Measurements from ENCODE around the gene APLP1.
"Not testable (repeated sequence)": the region's sequence is repeated elsewhere in the genome, so short reads cannot be mapped to it uniquely, and the experiment has no call there.

APLP1 gene

DNA sequence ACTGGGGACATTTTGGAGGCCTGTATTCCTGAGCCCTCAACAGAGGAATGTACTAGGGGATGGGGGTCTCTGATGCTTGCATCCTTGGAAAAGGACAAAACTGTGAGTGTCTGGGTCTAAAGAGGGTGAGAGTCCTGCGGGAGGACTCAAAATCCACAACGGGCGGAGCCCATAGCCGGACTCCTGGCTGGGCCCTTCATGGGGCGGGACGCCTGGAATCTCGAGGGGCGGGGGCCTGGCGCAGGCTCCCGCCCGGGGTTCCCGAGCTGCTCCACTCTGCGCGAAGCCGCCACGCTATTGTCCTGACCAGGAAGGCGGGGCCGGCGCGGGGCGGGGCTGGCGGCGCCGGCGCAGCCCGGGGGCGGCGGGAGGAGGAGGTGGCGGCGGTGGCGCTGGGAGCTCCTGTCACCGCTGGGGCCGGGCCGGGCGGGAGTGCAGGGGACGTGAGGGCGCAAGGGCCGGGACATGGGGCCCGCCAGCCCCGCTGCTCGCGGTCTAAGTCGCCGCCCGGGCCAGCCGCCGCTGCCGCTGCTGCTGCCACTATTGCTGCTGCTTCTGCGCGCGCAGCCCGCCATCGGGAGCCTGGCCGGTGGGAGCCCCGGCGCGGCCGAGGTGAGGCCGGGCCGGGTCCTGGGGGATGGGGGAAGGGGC is at the start of gene APLP1:
Gene APLP1, plus strand, starts transcription at position 403 of the 651 bp plus-strand sequence. Its CDS starts 63 bp downstream, at position 466.
- H3K4me2 ChIP-seq = peak within 1 kb of the TSS; percentile 69 to 91 (median 86)
- H3K9me3 ChIP-seq (replicated peaks in 1 of 11) = no peaks in the 10 kb centered on the region
- TF ChIP-seq Cebpa-rat (IDR thresholded peaks at IDR 0.05) = no peak
- H4K20me1 ChIP-seq = peaks cover 0 to 10% (median 0%) of the 10 kb centered on the region in 11 experiments; a peak in 1 of 22 replicates
- peaks cover 11 to 17% (median 15%) of the 10 kb centered on the region in 10 experiments for H3K4me1 ChIP-seq
- H3K36me3 ChIP-seq = no peaks in the 10 kb centered on the region
- peak within 1 kb of the TSS in 4 of 11 experiments; percentile 5 to 48 (median 27); a peak in 2 of 22 replicates for H3K9ac ChIP-seq
- peak within 1 kb of the TSS; percentile 38 to 66 (median 53) for H3K4me3 ChIP-seq
- no peak within 1 kb of the TSS for H3K27ac ChIP-seq
- peaks cover 41 to 73% (median 61%) of the 10 kb centered on the region in 11 experiments for H3K27me3 ChIP-seq

DNA sequence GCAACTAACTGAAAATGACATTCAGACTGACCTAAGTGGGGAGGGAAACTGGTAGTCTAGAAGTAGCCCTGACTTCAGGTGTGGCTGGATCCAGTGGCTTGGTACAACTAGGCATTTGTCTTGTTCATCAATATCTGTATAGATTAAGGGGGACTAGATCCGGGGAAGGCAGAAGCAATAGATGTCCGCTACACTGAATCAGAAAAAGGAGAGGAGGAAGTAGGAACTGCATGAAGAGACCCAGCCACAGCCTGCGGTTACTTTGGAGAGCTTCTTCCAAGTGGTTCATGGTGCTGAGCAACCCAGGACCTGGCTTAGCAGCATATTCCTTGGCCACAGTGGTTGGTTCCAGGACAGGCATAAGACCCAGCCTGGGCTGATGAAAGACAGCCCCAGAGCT is 45.8 kb upstream of the APLP1 start:
- Histone ChIP-seq H3K9ac (no peak overlapping the region), H3K9me3 (replicated peaks in 1 of 11) (no peaks in the 10 kb centered on the region), H3K36me3 (no peaks in the 10 kb centered on the region), H3K27ac (no peak overlapping the region; a peak in 1 of 22 replicates), H3K4me2 (peak overlapping the region; percentile 1 to 63 (median 37); a peak in 18 of 22 replicates), H3K27me3 (peaks cover 0 to 19% (median 12%) of the 10 kb centered on the region in 11 experiments; a peak in 8 of 22 replicates), H4K20me1 (peaks cover 0 to 2% (median 0%) of the 10 kb centered on the region in 11 experiments; a peak in 1 of 22 replicates), H3K4me1 (peaks cover 9 to 25% (median 19%) of the 10 kb centered on the region in 10 experiments; a peak in 18 of 20 replicates), H3K4me3 (0 out of 20 replicates have a peak overlapping the region, but pooled peaks of 2 of the 10 experiments have one; percentile 14 to 39)
- TF ChIP-seq Cebpa-rat (IDR thresholded peaks at IDR 0.05) = no peak

DNA sequence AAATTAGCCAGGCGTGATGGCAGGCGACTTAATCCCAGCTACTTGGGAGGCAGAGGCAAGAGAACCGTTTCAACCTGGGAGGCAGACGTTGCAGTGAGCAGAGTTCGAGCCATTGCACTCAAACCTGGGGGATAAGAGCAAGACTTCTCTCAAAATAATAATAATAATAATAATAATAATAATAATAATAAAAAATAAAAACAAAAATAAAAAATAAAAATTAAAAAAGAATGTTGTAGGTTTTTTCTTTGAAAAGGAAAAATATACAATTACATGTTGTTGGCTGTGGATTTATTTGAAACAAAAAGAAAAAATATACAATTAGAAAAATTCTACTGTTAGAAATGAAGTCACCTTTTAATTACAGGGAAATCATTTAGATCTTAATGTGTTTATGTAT is 44.2 kb upstream of the APLP1 start:
- H3K9me3 ChIP-seq (replicated peaks in 1 of 11) = no peaks in the 10 kb centered on the region
- H3K4me1 ChIP-seq = peaks cover 9 to 19% (median 16%) of the 10 kb centered on the region in 10 experiments; a peak in 18 of 20 replicates
- H3K27ac ChIP-seq = no peak overlapping the region
- no peak overlapping the region for H3K9ac ChIP-seq
- H3K27me3 ChIP-seq = peaks cover 0 to 30% (median 23%) of the 10 kb centered on the region in 11 experiments; a peak in 11 of 22 replicates
- no peaks in the 10 kb centered on the region for H3K36me3 ChIP-seq
- peaks cover 0 to 2% (median 0%) of the 10 kb centered on the region in 11 experiments; a peak in 1 of 22 replicates for H4K20me1 ChIP-seq
- no peak overlapping the region for H3K4me3 ChIP-seq
- TF ChIP-seq Cebpa-rat (IDR thresholded peaks at IDR 0.05) = no peak
- H3K4me2 ChIP-seq = no peak overlapping the region

DNA sequence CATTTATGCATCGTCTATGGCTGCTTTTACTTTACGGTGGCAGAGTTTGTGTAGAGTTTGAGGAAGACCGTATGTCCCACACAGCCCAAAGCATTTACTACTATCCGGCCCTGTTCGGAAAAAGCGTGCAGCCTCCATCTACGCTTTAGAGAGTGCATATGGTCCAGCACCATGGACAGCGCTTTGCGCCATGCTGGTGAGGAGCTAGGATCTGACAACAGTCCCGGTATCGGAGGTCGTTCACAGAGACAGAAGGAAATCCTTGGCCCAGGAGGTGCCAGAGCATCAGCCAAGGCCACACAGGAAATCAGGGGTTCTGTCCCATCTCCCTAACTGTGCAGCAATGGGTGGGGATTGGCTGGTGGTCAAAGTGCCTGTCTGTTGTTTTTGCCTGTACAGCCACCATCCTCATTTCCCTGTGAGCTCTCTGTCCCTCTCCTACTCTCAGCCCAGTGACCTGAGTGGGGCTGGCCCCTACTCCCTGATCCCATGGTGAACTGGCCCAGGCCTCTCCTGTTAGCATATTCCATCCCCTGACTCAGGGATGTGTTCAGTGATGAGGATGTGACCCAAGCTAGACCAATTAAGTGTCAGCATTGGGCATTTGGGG is 39.6 kb upstream of the APLP1 start:
- Histone ChIP-seq H3K4me3 (no peak overlapping the region), H3K27ac (no peak overlapping the region)
- TF ChIP-seq Cebpa-rat (IDR thresholded peaks at IDR 0.05) = no peak

DNA sequence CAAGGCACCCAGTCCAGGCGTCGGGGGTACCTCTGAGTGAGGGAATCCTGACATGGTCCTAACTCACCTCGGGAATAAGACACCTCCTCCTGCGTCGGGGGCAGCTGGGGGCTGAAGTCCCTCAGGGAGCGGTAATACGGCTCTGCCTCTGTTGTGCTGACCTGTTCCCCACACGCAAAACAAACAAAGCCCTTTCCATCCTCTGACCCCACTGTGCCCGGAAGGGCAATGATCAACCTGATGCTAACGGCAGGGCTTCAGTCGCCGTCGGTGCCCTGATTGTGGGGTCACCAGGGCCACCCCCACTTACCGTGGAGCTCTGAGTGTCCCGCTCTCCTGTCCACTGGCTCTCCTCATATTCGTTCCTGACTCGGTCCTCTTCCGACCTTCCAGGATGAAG is 37.4 kb upstream of the APLP1 start:
- H3K9me3 ChIP-seq (replicated peaks in 1 of 11) = no peaks in the 10 kb centered on the region
- H4K20me1 ChIP-seq = peaks cover 0 to 7% (median 0%) of the 10 kb centered on the region in 11 experiments; a peak in 3 of 22 replicates
- peaks cover 0 to 8% (median 0%) of the 10 kb centered on the region in 10 experiments; a peak in 2 of 20 replicates for H3K4me1 ChIP-seq
- no peak for TF ChIP-seq Cebpa-rat (IDR thresholded peaks at IDR 0.05)
- no peak overlapping the region for H3K27ac ChIP-seq
- H3K36me3 ChIP-seq = no peaks in the 10 kb centered on the region
- H3K9ac ChIP-seq = no peak overlapping the region
- H3K27me3 ChIP-seq = peaks cover 24 to 78% (median 52%) of the 10 kb centered on the region in 11 experiments; a peak in 19 of 22 replicates
- H3K4me2 ChIP-seq = no peak overlapping the region
- no peak overlapping the region for H3K4me3 ChIP-seq

More for the DNA sequence above, 39.6 kb upstream of the APLP1 start:
- Histone ChIP-seq H3K4me2 (no peak overlapping the region), H3K9me3 (replicated peaks in 1 of 11) (no peaks in the 10 kb centered on the region), H3K9ac (no peak overlapping the region), H3K36me3 (no peaks in the 10 kb centered on the region), H3K4me1 (no peaks in the 10 kb centered on the region), H3K27me3 (peaks cover 24 to 70% (median 58%) of the 10 kb centered on the region in 11 experiments; a peak in 19 of 22 replicates), H4K20me1 (peaks cover 0 to 7% (median 0%) of the 10 kb centered on the region in 11 experiments; a peak in 3 of 22 replicates)

DNA sequence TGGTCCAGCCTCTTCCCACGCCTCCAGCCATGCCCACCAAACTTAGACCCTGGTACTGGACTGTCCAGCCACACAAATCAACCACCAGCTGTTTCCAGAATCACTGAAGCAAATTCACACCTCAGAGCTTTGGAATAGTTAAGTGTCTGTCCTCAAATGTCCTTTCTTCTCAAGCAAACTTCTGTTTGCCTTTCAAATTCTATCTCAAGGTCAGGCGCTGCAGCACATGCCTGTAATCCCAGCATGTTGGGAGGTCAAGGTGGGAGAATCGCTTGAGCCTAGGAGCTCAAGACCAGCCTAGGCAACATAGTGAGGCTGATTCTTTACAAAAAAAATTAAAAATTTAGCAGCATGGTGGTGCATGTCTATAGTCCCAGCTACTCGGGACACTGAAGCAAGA is 36.3 kb upstream of the APLP1 start:
- Histone ChIP-seq H4K20me1 (peaks cover 0 to 7% (median 0%) of the 10 kb centered on the region in 11 experiments; a peak in 2 of 22 replicates), H3K4me3 (no peak overlapping the region), H3K27me3 (peaks cover 24 to 75% (median 57%) of the 10 kb centered on the region in 11 experiments; a peak in 19 of 22 replicates), H3K9me3 (replicated peaks in 1 of 11) (no peaks in the 10 kb centered on the region), H3K27ac (no peak overlapping the region), H3K4me2 (no peak overlapping the region), H3K9ac (no peak overlapping the region), H3K36me3 (no peaks in the 10 kb centered on the region), H3K4me1 (peaks cover 0 to 8% (median 0%) of the 10 kb centered on the region in 10 experiments; a peak in 2 of 20 replicates)
- no peak for TF ChIP-seq Cebpa-rat (IDR thresholded peaks at IDR 0.05)

DNA sequence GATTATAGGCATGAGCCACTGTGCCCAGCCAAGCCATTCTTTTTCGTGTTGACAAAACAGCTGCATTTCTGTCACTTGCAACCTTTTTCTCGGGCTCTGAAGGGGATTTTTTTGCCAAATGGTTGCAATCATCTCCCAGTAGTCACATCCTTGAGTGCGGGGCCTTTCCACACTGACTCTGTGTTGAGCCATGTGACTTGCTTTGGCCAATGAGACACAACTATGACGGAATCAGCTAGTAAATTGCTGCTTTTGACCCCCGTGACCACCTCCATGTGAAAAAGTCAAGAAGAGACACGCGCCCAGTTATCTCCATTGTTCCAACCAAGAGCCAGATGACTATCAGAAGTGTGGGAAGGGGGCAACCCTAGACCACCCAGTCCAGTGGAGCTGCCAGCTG is 34.4 kb upstream of the APLP1 start:
- Histone ChIP-seq H3K27me3 (peaks cover 24 to 61% (median 48%) of the 10 kb centered on the region in 11 experiments; a peak in 19 of 22 replicates), H3K4me1 (peaks cover 0 to 8% (median 0%) of the 10 kb centered on the region in 10 experiments; a peak in 2 of 20 replicates), H3K36me3 (no peaks in the 10 kb centered on the region), H3K4me3 (no peak overlapping the region), H3K9me3 (replicated peaks in 1 of 11) (peaks cover 6 to 13% (median 10%) of the 10 kb centered on the region in 11 experiments; a peak in 21 of 22 replicates), H3K9ac (no peak overlapping the region), H3K4me2 (no peak overlapping the region), H4K20me1 (peaks cover 0 to 7% (median 0%) of the 10 kb centered on the region in 11 experiments; a peak in 2 of 22 replicates), H3K27ac (no peak overlapping the region)
- TF ChIP-seq Cebpa-rat (IDR thresholded peaks at IDR 0.05) = no peak

DNA sequence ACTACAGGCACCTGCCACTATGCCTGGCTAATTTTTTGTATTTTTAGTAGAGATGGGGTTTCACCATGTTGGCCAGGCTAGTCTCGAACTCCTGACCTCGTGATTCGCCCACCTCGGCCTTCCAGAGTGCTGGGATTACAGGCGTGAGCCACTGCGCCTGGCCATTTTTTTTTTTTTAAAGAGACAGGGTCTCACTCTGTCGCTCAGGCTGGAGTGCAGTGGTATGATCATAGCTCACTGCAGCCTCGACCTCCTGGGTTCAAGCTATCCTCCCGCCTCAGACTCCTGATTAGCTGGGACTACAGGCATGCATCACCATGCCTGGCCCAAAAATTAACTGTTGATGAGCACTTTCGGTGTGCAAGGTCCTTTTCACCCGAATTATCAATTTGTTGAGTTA is 32.3 kb upstream of the APLP1 start:
- not testable (repeated sequence) for H3K27ac ChIP-seq

More for the DNA sequence above, 32.3 kb upstream of the APLP1 start:
- H4K20me1 ChIP-seq, H3K4me2 ChIP-seq, H3K36me3 ChIP-seq, H3K4me3 ChIP-seq, H3K9ac ChIP-seq, H3K4me1 ChIP-seq: not testable (repeated sequence)
- H3K9me3 ChIP-seq (replicated peaks in 1 of 11) = peaks cover 12 to 20% (median 17%) of the 10 kb centered on the region in 11 experiments; a peak in 21 of 22 replicates
- peaks cover 10 to 41% (median 29%) of the 10 kb centered on the region in 11 experiments; a peak in 19 of 22 replicates for H3K27me3 ChIP-seq
